Activated CD4-positive, alpha-beta T cell treated with anti-CD3 and anti-CD28 coated beads, Interleukin-2, Interleukin-4, amounts not matched to agents 100 ng/mL and 50 ng/mL, durations not matched to agents 16 hours and 8 hours (primary cell): Measurements from ENCODE around the gene HBG1.
A peak's percentile ranks its signal among the peaks of the same experiment; 100 is the strongest.
"Not testable (repeated sequence)": the region's sequence is repeated elsewhere in the genome, so short reads cannot be mapped to it uniquely, and the experiment has no call there.

Experiments
- DNase-seq: peaks from one replicate; pipeline ENCODE4 v3.0.0-alpha.2; 2020; ENCODE audit warnings: low spot score

HBG1 gene

DNA sequence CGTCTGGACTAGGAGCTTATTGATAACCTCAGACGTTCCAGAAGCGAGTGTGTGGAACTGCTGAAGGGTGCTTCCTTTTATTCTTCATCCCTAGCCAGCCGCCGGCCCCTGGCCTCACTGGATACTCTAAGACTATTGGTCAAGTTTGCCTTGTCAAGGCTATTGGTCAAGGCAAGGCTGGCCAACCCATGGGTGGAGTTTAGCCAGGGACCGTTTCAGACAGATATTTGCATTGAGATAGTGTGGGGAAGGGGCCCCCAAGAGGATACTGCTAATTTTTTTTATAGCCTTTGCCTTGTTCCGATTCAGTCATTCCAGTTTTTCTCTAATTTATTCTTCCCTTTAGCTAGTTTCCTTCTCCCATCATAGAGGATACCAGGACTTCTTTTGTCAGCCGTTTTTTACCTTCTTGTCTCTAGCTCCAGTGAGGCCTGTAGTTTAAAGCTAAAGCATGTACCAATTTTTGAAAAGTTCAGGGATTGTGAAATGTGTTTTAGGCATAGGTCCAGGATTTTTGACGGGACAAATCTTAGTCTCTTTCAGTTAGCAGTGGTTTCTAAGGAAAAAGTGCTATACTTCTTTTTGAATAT is at the start of gene HBG1:
TSS of gene HBG1 (minus strand) at position 51 of the 590 bp plus-strand sequence. CDS start 53 bp downstream, outside the sequence.
- not testable (repeated sequence) for DNase-seq

DNA sequence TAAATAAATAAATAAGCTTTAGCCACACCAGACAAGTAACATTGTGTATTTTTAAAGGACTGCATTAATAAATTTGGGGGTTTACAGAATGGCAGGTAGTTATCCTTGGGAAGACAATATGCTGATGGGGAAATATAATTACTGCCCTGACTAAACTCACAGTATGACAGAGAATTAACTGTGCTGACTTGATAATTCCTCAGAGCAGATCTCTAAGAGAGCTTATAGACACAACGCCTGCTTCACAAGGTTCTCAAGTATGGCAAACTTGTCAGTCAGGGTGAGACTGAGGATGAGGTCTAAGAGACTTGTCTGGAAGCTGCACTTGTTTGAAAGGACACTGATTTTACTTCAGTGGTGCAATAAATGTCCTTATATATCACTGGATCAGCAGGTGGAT is 48.8 kb upstream of the HBG1 start:
- DNase-seq: no peak

DNA sequence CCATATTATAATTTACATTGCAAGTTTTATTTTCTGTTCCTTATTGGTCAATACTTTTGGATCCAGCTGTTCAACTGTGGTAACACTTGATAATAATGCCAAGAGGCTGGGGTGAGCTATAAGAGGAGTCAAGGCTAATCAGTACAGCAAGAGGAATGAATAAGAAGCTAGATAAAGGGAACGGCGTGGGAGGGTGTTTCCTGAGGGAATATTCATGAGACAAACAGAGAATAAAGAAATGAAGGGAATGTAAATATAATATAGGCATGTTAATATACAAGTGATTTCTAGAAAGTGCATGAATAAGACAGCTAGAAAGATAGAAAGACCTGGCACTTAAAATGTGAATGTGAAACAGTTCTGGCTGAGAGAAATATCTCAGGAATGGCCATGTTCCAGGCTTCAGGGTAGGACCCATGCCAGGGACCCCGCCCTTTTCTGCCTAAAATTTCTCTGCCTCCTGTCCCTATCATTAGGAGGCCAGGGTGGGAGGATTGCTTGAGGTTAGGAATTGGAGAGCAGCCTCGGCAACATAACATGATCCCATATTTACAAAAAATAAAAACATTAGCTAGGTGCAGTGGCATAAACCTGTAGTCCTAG is 48.2 kb upstream of the HBG1 start:
- DNase-seq: no peak

DNA sequence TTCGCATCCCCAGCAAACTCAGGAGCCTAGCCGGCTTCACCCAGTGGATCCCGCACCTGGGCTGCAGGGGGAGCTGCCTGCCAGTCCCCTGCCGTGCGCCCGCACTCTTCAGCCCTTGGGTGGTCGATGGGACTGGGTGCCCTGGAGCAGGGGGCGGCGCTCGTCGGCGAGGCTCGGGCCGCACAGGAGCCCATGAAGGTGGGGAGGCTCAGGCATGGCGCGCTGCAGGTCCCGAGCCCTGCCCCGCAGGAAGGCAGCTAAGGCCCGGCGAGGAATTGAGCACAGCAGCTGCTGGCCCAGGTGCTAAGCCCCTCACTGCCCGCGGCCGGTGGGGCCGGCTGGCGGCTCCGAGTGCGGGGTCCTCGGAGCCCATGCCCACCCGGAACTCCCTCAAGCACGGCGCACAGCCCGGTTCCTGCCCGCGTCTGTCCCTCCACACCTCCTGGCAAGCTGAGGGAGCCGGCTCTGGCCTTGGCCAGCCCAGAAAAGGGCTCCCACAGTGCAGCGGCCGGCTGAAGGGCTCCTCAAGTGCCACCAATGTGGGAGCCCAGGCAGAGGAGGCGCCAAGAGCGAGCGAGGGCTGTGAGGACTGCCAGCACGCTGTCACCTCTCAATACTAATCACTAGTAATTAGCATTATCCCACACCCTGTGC is 44.8 kb upstream of the HBG1 start:
- not testable (repeated sequence) for DNase-seq

DNA sequence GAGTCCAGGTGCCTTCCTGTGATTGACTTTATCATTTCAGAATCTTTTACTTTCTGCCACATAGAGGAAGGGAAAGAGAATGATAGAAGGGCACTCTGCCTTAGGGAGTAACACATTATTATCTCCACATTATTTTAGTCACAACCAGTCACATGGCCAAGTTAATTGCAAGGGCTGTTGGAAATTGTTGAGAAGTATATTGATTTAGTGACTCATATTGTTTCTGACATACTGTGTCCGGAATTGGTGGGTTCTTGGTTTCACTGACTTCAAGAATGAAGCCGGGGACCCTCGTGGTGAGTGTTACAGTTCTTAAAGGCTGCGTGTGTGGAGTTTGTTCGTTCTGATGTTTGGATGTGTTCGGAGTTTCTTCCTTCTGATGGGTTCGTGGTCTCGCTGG is 43.4 kb upstream of the HBG1 start:
- no peak for DNase-seq

DNA sequence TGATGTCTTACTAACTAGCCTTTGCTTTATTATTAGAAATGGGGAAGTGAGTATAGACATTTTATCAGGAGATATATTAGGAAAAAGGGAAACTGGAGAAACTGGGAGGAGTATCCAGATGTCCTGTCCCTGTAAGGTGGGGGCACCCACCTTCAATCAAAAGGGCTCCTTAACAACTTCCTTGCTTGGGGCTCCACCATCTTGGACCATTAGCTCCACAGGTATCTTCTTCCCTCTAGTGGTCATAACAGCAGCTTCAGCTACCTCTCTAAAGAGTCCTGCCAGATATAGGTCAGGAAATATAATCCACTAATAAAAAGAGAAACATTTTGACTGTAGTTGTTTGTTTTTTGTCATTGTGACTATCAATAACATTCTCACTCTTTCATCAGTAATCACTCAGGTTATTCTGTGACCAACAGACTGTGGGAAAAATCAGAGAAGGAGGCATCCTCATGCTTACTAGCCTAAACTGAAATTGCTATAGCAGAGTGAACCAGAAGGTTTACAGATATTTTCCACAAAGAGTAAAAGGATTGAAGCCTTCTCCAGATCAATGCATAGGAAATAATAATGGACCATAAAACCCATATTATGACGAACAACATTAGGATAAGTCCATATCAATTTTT is 41.7 kb upstream of the HBG1 start:
- DNase-seq: peak; percentile 20

DNA sequence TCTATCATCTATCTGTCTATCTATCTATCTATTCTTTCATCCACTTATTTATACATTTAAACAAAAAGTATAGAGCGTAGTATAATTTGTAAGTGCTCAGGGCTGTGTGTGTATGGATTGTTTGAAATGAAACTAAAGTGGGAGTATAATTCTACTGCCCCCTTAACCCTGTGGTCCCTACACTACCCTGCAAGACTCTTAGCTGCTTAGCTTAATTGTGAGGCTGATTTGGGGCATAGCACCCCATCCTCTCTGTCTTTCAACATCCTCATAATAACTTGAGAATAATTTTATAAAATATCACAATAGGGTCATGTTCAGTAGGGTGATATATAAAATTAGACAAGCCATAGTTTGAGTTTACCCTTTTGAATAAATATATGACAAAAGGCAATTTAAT is 40.4 kb upstream of the HBG1 start:
- no peak for DNase-seq

GRCh38 chr11:5289696-5290095 is 40.0 kb upstream of the HBG1 start:
- no peak for DNase-seq

GRCh38 chr11:5288906-5289550 is 39.4 kb upstream of the HBG1 start:
- no peak for DNase-seq

DNA sequence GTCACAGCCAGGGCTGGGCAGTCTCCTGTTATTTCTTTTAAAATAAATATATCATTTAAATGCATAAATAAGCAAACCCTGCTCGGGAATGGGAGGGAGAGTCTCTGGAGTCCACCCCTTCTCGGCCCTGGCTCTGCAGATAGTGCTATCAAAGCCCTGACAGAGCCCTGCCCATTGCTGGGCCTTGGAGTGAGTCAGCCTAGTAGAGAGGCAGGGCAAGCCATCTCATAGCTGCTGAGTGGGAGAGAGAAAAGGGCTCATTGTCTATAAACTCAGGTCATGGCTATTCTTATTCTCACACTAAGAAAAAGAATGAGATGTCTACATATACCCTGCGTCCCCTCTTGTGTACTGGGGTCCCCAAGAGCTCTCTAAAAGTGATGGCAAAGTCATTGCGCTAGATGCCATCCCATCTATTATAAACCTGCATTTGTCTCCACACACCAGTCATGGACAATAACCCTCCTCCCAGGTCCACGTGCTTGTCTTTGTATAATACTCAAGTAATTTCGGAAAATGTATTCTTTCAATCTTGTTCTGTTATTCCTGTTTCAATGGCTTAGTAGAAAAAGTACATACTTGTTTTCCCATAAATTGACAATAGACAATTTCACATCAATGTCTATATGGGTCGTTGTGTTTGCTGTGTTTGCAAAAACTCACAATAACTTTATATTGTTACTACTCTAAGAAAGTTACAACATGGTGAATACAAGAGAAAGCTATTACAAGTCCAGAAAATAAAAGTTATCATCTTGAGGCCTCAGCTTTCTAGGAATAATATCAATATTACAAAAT is 38.6 kb upstream of the HBG1 start:
- no peak for DNase-seq

DNA sequence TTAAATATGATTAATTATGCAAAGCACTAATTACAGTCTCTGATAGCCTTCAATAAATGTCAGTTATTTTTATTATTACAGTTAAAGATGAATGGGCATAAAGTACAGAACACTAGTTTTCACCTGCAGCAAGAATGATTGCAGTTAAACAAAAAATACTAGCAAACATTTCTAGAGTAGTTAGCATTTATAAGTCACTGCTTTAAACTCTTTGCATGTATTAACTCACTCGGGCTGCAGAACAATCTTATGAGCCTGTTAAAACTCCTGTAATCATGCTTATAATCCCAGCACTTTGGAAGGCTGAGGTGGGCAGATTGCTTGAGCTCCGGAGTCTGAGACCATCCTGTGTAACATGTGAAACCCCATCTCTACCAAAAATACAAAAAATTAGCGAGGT is 37.2 kb upstream of the HBG1 start:
- DNase-seq: no peak

- DNase-seq: no peak
Measured at GRCh38 chr11:5286351-5286750, 36.7 kb upstream of the HBG1 start.

GRCh38 chr11:5285703-5286340 is 36.2 kb upstream of the HBG1 start:
- DNase-seq: no peak

GRCh38 chr11:5284637-5285036 is 35.0 kb upstream of the HBG1 start:
- DNase-seq: no peak

- no peak for DNase-seq
Measured at GRCh38 chr11:5283882-5284281, 34.2 kb upstream of the HBG1 start.

GRCh38 chr11:5283086-5283485 is 33.4 kb upstream of the HBG1 start:
- no peak for DNase-seq

DNA sequence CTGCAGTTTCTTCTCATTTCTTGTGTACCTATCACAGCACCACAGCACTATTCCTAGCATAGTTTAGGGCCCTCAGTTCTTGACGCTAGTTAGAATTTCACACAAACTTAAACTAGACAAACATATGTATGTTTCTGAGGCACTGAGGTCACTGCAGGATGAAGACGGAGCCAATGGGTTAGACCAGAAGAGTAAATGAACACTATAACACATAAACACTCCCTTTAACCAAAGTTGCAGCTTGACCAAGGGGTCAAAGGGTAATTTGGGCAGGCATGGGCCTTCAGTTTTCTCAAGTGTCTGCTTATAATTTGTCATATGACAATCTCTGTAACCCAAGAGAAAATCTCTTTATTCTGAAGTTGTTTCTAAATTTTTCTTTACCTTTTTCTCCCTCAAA is 33.0 kb upstream of the HBG1 start:
- DNase-seq: no peak

GRCh38 chr11:5281596-5281995 is 31.9 kb upstream of the HBG1 start:
- DNase-seq: no peak

- DNase-seq: peak; percentile 74
Measured at GRCh38 chr11:5280582-5281102, 31.0 kb upstream of the HBG1 start.

GRCh38 chr11:5279471-5280090 is 29.9 kb upstream of the HBG1 start:
- no peak for DNase-seq
